ENCODE measurements around the gene REXO1. TPM values are rescaled to one million over a fixed set of nuclear protein-coding genes. Genes with fewer than 3 reads are reported as not detected.

REXO1 gene
- total RNA-seq, 2 donors from 2014 or later, result 42.0 to 51.7 TPM

- Histone ChIP-seq H3K36me3 (no peaks in the 10 kb centered on the region), H3K9me3 (no peaks in the 10 kb centered on the region), H3K4me1 (no peaks in the 10 kb centered on the region), H3K27ac (no peak overlapping the region), H3K9ac (ENCODE audit: low read depth in 2 of 2, low read length in 2 of 2) (no peak overlapping the region), H3K4me3 (no peak overlapping the region), H3K27me3 (peaks cover 52% of the 10 kb centered on the region)
- intact Hi-C loops (cut with DNase I), result no loop called here
- no peak for DNase-seq
- TF ChIP-seq CTCF (IDR thresholded peaks at IDR 0.05), result peak; percentile 21
These were observed 73.1 kb downstream of the REXO1 start for GRCh38 chr19:1774989-1775772.

- Histone ChIP-seq H3K4me3 (no peak overlapping the region), H3K9me3 (no peaks in the 10 kb centered on the region), H3K36me3 (no peaks in the 10 kb centered on the region), H3K4me1 (no peaks in the 10 kb centered on the region), H3K27ac (no peak overlapping the region), H3K27me3 (peaks cover 43% of the 10 kb centered on the region), H3K9ac (ENCODE audit: low read depth in 2 of 2, low read length in 2 of 2) (no peak overlapping the region)
- no peak for DNase-seq
- intact Hi-C loops (cut with DNase I), result no loop called here
- TF ChIP-seq CTCF (IDR thresholded peaks at IDR 0.05), result no peak
These were observed 75.1 kb downstream of the REXO1 start for GRCh38 chr19:1773184-1773583.

GRCh38 chr19:1770866-1771576, 77.3 kb downstream of the REXO1 start:
- H3K4me1 ChIP-seq, result no peaks in the 10 kb centered on the region
- H3K27ac ChIP-seq, result no peak overlapping the region
- H3K27me3 ChIP-seq, result peaks cover 48% of the 10 kb centered on the region
- H3K9me3 ChIP-seq, result no peaks in the 10 kb centered on the region
- intact Hi-C loops (cut with DNase I), result no loop called here
- no peak for TF ChIP-seq CTCF (IDR thresholded peaks at IDR 0.05)
- no peak for DNase-seq
- no peaks in the 10 kb centered on the region for H3K36me3 ChIP-seq
- H3K9ac ChIP-seq (ENCODE audit: low read depth in 2 of 2, low read length in 2 of 2), result no peak overlapping the region
- H3K4me3 ChIP-seq, result no peak overlapping the region

GRCh38 chr19:1769645-1769985, 78.7 kb downstream of the REXO1 start:
- TF ChIP-seq CTCF (IDR thresholded peaks at IDR 0.05), result no peak
- intact Hi-C loops (cut with DNase I), result loop anchor here (5.0 kb wide), 1 partner anchor 97 kb away; no protein-coding TSS in a partner anchor

GRCh38 chr19:1768918-1769644, 79.2 kb downstream of the REXO1 start:
- DNase-seq, result no peak
- Histone ChIP-seq H3K27me3 (peaks cover 46% of the 10 kb centered on the region), H3K27ac (no peak overlapping the region), H3K36me3 (no peaks in the 10 kb centered on the region), H3K9me3 (no peaks in the 10 kb centered on the region), H3K4me1 (no peaks in the 10 kb centered on the region), H3K9ac (ENCODE audit: low read depth in 2 of 2, low read length in 2 of 2) (no peak overlapping the region), H3K4me3 (no peak overlapping the region)
- intact Hi-C loops (cut with DNase I), result loop anchor here (5.0 kb wide), 1 partner anchor 97 kb away; no protein-coding TSS in a partner anchor
- TF ChIP-seq CTCF (IDR thresholded peaks at IDR 0.05), result no peak

More at GRCh38 chr19:1769645-1769985, 78.7 kb downstream of the REXO1 start:
- H3K27ac ChIP-seq, result no peak overlapping the region
- DNase-seq, result no peak
- no peak overlapping the region for H3K4me3 ChIP-seq
- no peak overlapping the region for H3K9ac ChIP-seq (ENCODE audit: low read depth in 2 of 2, low read length in 2 of 2)
- H3K4me1 ChIP-seq, result no peaks in the 10 kb centered on the region
- H3K36me3 ChIP-seq, result no peaks in the 10 kb centered on the region
- H3K9me3 ChIP-seq, result no peaks in the 10 kb centered on the region
- H3K27me3 ChIP-seq, result peaks cover 47% of the 10 kb centered on the region
